IPS DF 6.9 (cell line): Measurements from ENCODE around the gene PBX4.

Source experiments
- DNase-seq: peaks from one replicate; pipeline ENCODE4 v3.0.0-alpha.2; 2013; ENCODE audit warnings: low read depth, low spot score
- H3K27ac ChIP-seq: one replicate; pipeline ENCODE4 v1.5.1; 2013; ENCODE audit warnings: low read length, control low read depth
- H3K27me3 ChIP-seq: 2 replicates; pipeline ENCODE4 v1.6.1; 2013; ENCODE audit warnings: mild to moderate bottlenecking, low read length; ENCODE audit not compliant: control insufficient read depth, insufficient read depth
- H3K36me3 ChIP-seq: 2 replicates; pipeline ENCODE4 v1.6.1; 2013; ENCODE audit warnings: low read length; ENCODE audit not compliant: control insufficient read depth, insufficient read depth
- H3K4me1 ChIP-seq: 2 replicates; pipeline ENCODE4 v1.6.1; 2013; ENCODE audit warnings: low read length; ENCODE audit not compliant: control insufficient read depth, insufficient read depth
- H3K4me3 ChIP-seq: 2 replicates; pipeline ENCODE4 v1.5.1; 2013; ENCODE audit warnings: mild to moderate bottlenecking, low read length
- H3K9me3 ChIP-seq: 2 replicates; pipeline ENCODE4 v1.6.1; 2013; ENCODE audit warnings: low read length, inconsistent platforms; ENCODE audit not compliant: control insufficient read depth, insufficient read depth
- WGBS: extraction: QIAGEN DNeasy Blood & Tissue Kit; methylation state at CpG from one replicate; pipeline ENCODE4 v1.1.7; 2013; ENCODE audit warnings: mixed read lengths, missing lambda C conversion rate; ENCODE audit not compliant: insufficient read length, insufficient coverage; 5-methylcytosine and 5-hydroxymethylcytosine counted together

The PBX4 gene

DNA sequence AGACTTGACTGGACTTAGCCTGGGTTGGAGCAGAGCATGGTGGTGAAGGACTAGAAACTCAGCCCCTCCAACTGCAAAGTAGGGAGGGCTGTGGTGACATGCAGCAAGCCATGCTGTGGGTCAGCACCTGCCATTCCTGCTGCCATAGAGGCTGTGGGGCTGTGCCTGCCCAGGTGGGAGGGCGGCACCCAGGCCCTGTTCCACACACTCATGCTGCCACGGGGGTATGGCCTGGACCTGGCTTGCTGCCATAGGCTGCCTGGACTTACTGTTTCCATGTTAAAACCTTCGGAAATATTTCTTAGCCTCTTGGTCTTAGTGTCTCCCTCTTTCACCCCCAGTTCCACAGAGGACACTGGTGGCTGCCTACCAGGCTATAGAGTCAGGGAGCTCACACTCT, 51.1 kb downstream of the PBX4 start:
- no peaks in the 10 kb centered on the region for H3K36me3 ChIP-seq
- H3K27me3 ChIP-seq, result no peaks in the 10 kb centered on the region
- no peak overlapping the region for H3K4me3 ChIP-seq
- DNase-seq, result no peak
- H3K4me1 ChIP-seq, result no peaks in the 10 kb centered on the region
- no CpG with 5 or more reads among the region's 3 CpGs for WGBS
- H3K27ac ChIP-seq, result no peak overlapping the region
- no peaks in the 10 kb centered on the region for H3K9me3 ChIP-seq

DNA sequence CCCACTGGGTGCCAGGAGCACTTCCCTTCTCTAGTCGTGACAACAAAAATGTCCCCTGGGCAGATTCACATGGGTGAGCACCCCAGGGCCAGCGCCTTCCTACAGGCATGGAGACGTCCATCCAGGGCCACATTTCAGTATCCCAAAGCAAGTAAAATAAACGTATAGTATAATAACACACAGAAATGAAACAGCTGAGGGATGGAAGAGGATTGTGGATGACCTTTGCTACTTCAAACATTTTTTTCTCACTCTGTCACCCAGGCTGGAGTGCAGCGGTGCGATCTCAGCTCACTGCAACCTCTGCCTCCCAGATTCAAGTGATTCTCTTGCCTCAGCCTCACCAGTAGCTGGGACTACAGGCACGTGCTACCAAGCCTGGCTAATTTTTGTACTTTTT, 52.2 kb downstream of the PBX4 start:
- H3K27me3 ChIP-seq, result no peaks in the 10 kb centered on the region
- no peaks in the 10 kb centered on the region for H3K36me3 ChIP-seq
- no peaks in the 10 kb centered on the region for H3K4me1 ChIP-seq
- no peak overlapping the region for H3K27ac ChIP-seq
- no CpG with 5 or more reads among the region's 7 CpGs for WGBS
- no peak for DNase-seq
- H3K4me3 ChIP-seq, result no peak overlapping the region
- H3K9me3 ChIP-seq, result no peaks in the 10 kb centered on the region

DNA sequence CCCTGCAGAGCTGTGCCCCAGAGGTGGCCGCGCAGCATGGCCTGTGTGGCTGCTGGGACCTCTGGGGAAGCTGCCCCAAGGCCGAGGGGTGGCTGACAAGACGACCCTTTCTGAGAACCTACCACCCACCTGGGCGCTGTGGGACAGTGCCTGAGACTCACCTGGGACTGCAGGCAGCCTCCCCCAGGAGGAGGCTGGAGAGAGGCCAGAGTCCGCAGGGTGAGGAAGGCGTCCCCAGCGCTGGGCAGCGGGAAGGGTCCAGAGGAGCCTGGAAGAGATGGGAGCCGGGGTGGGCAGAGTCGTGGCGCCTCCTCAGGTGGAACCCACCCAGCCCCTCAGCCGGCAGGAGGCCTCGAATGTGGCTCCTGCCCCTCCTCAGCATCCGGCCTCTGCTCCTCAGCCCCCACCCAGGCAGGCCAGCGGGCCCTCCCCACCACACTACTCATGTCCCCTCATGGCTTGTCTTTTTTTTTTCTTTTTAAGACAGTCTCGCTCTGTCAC, 55.1 kb downstream of the PBX4 start:
- DNase-seq, result no peak
- H3K9me3 ChIP-seq, result no peaks in the 10 kb centered on the region
- peaks cover 2% of the 10 kb centered on the region for H3K4me1 ChIP-seq
- no peak overlapping the region for H3K4me3 ChIP-seq
- H3K27me3 ChIP-seq, result no peaks in the 10 kb centered on the region
- H3K36me3 ChIP-seq, result no peaks in the 10 kb centered on the region
- no CpG with 5 or more reads among the region's 17 CpGs for WGBS
- H3K27ac ChIP-seq, result no peak overlapping the region

DNA sequence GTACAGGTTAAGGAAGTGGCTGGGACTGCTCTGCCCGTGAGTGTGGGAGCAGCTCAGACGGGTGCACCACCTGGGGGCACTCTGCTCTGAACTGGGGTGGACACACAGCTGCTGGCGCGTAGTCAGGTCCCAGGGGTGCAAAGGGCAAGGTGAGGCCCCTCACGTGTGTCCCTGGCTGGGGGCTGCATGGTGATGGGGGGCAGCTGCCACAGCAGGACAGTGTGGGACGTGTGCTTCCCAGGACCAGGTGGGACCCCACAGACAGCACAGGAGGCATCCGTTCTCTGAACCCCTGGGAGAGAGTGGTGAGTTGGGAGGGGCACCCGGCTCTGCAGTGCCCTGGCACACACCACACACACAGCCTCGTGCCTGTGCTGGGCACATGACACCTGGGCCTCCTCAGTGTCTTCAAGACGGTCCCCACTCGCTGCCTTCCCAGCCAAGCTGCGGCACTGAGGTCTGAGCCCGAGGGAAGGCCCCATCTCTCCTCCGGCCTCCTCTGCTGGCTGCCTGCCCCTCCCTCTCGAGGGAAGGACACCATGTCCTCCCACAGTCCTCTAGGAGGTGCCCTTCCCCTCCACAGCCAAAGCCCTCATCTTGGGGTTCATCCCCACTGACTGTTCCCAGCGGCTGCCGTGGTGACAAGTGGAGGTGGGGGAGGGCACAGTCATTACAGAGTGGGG, 55.7 kb downstream of the PBX4 start:
- WGBS, result no CpG with 5 or more reads among the region's 17 CpGs

DNA sequence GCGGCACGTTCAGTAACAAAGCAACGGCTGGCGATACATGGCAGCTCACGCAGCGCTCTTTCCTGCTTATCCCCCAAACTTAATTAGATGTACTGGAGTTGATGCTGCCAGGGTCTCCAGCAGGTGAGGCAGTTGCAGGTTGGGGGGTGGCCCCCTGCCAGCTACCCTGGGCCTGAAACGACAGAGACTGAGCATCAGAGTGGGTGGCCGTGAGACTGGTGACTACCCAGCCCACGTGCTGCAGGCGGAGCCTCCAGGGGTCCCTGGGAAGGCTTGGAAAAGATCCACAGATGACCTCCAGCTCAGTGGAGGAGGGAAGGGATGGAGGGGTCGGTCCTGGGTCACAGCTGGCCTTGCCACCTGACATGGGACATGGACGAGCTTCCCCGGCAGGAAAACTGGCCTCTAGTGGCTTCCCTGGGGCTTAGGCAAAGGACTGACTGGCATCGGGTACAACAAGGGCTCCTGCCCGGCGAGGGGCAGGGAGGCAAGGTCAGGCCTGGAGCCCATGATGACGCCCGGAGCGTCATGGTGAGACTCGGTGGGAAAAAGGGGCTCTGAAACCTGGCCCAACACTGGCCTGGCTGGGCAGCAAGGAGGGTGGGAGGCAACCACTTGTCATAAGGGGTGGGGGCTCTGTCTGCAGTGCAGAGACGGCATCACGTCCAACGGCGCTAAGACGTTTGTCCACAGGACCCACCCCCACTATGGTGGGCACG, 56.4 kb downstream of the PBX4 start:
- H3K4me3 ChIP-seq, result no peak overlapping the region
- no peak for DNase-seq
- H3K27me3 ChIP-seq, result no peaks in the 10 kb centered on the region
- H3K9me3 ChIP-seq, result no peaks in the 10 kb centered on the region
- peaks cover 2% of the 10 kb centered on the region for H3K4me1 ChIP-seq
- H3K27ac ChIP-seq, result no peak overlapping the region
- no CpG with 5 or more reads among the region's 26 CpGs for WGBS
- H3K36me3 ChIP-seq, result no peaks in the 10 kb centered on the region

More for the DNA sequence above, 55.7 kb downstream of the PBX4 start:
- H3K4me3 ChIP-seq, result no peak overlapping the region
- no peaks in the 10 kb centered on the region for H3K27me3 ChIP-seq
- H3K4me1 ChIP-seq, result peaks cover 2% of the 10 kb centered on the region
- no peak for DNase-seq
- H3K27ac ChIP-seq, result no peak overlapping the region
- no peaks in the 10 kb centered on the region for H3K36me3 ChIP-seq
- H3K9me3 ChIP-seq, result no peaks in the 10 kb centered on the region

DNA sequence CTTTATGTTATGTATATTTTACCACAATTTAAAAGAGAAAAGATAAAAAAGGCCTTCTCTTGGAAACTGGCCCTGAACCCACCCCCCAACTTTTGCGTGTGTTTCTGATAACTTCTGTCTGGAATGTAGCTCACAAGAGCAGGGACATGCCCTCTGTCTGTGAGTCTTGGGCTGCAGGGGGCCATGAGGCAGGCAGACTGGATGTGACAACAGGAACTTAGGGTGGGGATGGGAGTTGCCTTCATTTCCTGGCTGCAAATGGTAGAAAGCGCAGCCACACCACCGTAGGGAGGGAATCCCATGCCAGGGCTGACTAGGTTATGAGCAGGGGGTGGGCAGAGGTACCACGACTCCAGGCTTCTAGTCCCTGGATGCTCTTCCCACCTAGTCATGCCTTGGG, 58.6 kb downstream of the PBX4 start:
- no peak for DNase-seq
- no peaks in the 10 kb centered on the region for H3K36me3 ChIP-seq
- peaks cover 2% of the 10 kb centered on the region for H3K4me1 ChIP-seq
- no peak overlapping the region for H3K4me3 ChIP-seq
- H3K9me3 ChIP-seq, result no peaks in the 10 kb centered on the region
- H3K27me3 ChIP-seq, result no peaks in the 10 kb centered on the region
- WGBS, result no CpG with 5 or more reads among the region's 4 CpGs
- H3K27ac ChIP-seq, result no peak overlapping the region

DNA sequence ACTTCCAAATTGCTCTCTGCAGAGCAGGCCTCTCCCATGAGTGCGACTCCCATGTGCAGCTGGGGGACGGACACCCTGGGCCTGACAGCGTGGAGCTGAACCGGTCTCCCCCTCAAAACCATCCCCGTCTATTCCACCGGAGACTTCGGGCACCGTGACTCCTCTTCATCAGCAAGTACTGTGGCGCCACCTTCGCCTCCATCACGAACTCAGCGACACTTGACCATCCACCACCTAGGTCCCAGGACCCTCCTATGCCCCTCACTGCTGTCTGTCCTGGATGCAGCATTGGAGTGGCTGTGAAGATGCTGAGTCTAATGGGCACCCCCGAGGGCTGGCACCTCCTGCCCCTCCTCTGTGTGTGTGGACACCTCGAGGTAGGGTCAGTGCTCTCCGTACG, 59.9 kb downstream of the PBX4 start:
- DNase-seq, result no peak
- Histone ChIP-seq H3K27ac (no peak overlapping the region), H3K27me3 (no peaks in the 10 kb centered on the region), H3K9me3 (no peaks in the 10 kb centered on the region), H3K4me3 (no peak overlapping the region), H3K4me1 (peaks cover 2% of the 10 kb centered on the region), H3K36me3 (no peaks in the 10 kb centered on the region)
- no CpG with 5 or more reads among the region's 16 CpGs for WGBS

DNA sequence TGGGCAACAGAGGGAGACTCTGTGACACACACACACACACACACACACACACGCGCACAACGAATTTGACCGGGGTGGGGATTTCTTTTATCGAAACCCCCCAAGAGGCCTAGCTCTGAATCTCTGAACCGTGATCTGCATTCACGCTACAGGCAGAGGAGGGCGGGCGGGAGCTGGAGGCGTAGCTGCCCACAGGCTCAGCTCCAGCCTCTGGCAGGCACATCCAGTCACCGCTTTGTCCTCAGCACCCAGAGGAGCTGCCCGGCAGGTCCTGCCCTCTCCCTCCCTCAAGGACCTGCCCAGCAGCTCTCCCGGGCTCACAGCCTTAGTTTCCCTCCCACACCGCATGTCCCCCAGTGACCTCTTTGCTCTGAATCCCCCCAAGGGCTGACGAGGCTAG, 60.4 kb downstream of the PBX4 start:
- H3K4me1 ChIP-seq, result peaks cover 2% of the 10 kb centered on the region
- no peaks in the 10 kb centered on the region for H3K9me3 ChIP-seq
- WGBS, result no CpG with 5 or more reads among the region's 15 CpGs
- no peaks in the 10 kb centered on the region for H3K36me3 ChIP-seq
- DNase-seq, result no peak
- no peak overlapping the region for H3K4me3 ChIP-seq
- no peaks in the 10 kb centered on the region for H3K27me3 ChIP-seq
- no peak overlapping the region for H3K27ac ChIP-seq

DNA sequence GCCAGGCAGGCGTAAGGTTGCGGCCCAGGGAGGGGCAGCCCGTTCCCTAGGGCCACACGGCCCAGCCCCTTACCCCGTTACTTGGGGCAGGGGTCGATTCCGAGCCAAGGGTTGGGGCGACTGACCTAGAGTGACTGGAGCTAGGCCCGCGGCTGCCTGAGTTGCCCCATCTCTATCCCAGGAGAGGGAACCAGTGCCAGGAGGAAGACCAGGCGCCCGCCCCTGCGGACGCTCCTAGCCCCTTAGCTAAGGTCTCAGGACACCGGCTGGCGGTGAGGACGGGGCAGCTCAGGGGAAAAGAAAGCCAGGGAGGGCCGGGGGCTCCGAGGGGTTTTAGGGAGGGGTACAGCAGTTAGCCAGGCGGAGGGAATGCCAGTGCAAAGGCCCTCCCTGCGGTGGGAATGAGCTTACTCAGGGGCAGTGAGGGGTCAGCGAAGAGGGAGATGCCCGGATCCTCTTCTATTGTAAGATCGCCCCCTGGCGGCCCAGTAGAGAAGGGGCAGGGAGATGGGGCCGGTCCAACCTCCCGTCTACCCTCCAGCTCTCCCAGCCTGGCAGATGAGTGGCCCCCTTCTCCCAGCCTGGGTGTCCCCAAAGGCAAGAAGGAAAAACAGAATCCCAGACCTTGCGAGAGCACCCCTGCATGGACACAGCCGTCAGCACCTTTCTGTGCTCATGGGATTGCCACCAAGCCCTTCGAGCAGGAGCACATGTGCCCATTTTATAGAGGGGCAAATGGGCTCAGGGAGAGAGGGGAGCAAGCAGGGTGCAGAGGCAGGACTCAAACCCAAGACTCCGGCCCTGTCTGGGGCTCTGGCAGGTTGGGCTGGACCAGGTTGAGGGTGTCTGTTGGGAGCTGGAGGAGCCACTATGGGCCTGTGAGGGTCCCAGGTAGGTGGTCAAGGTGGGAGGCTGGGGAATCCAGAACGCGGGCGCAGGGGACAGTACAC, 64.1 kb downstream of the PBX4 start:
- no CpG with 5 or more reads among the region's 34 CpGs for WGBS
- H3K4me1 ChIP-seq, result no peaks in the 10 kb centered on the region; the same call in 1 of the 2 replicates
- no peaks in the 10 kb centered on the region for H3K9me3 ChIP-seq
- DNase-seq, result no peak
- H3K36me3 ChIP-seq, result no peaks in the 10 kb centered on the region
- H3K4me3 ChIP-seq, result no peak overlapping the region
- no peak overlapping the region for H3K27ac ChIP-seq
- H3K27me3 ChIP-seq, result no peaks in the 10 kb centered on the region

DNA sequence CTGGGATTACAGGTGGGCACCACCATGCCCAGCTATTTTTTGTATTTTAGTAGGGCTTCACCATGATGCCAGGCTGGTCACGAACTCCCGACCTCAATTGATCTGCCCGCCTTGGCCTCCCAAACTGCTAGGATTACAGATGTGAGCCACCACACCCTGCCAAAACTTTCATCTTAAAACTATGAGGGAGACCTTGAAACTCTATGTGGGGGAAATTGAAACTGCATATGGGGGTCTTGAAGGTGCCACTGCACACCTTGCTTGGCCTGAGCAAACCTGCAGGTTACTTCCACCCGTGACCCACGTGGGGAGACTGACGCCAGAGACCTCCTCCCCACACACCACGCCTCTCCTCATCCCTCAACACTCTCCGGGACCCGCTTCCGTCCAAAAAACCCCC, 64.8 kb downstream of the PBX4 start:
- no peaks in the 10 kb centered on the region; the same call in 1 of the 2 replicates for H3K4me1 ChIP-seq
- H3K36me3 ChIP-seq, result no peaks in the 10 kb centered on the region
- no peaks in the 10 kb centered on the region for H3K9me3 ChIP-seq
- no peak for DNase-seq
- H3K27me3 ChIP-seq, result no peaks in the 10 kb centered on the region
- WGBS, result 100% methylated on average over 2 of the region's 10 CpGs
- no peak overlapping the region for H3K27ac ChIP-seq
- H3K4me3 ChIP-seq, result no peak overlapping the region
